Iris pigment epithelial cell (primary cell): Measurements from ENCODE around the gene CDK1.
"Not testable (repeated sequence)": the region's sequence is repeated elsewhere in the genome, so short reads cannot be mapped to it uniquely, and the experiment has no call there.

ENCODE experiments used
- DNase-seq: peaks from one replicate; pipeline ENCODE4 v3.0.0-alpha.2; 2011; ENCODE audit warnings: low read depth

The CDK1 gene

DNA sequence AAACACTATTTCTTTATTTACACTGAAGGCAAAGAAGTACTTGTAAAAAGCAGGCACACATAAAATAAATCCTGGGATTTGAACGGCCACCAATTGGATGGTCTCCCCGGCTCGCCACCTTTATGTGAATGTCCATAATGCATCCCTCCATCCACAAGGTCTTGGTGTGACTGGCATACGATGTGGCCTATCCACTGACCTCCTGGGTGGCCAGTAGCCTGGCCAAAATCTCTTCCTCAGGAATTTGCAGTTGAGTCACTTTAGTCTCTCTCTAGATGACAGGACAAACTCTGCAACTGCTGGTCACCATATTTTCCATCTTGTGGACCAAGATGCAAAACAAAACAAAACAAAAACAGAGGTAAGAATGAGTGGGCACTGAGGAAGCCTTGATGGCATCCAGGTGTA, 39.1 kb downstream of the CDK1 start:
- no peak for DNase-seq

DNA sequence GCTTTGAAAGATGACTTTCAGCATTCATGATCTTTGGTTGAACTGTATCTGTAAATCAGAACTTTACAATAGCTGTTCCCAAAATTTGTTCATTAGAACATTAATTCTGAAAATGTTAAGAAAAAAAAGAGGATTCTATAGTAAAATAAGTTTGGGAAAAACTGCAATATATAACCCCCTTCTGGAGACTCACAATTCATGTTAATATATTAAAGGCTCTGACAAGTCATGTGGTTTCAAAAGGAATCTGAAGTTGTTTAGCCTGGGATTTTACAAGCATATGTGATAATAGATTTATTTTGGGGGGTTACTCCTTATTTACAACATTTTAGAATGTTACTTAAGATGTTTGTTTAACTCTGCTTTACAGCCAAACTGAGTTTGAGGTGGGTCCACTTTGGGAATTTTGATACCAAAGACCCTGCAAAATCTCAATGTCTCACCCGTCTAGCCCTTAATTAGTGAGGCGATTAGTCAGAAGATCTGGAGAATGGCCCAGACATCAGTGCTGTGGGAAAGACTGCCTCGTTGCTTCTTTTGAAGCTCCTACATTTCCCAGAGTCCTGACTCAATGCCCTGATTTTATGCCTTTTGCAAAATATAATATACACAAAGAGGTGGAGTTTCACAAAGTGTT, 40.0 kb downstream of the CDK1 start:
- DNase-seq: peak; percentile 60

DNA sequence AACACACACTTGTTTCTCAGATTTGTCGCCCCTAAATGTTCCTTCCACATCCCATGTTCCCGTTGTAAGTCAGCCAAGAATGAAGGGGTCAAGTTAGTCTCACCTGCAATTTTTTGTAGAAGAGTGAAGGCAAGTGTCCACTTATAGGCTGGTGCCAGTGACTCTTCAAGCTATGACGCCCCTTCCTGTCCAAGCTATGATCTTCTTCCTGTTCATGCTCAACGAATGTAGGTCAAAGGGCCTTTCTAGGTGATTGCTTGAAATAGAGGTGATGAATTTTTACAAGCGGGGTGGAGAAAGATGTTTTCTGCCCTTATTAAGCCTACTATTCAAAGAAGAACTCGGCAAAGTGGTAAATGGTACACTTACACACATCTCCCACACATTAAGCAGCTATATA, 41.0 kb downstream of the CDK1 start:
- no peak for DNase-seq

DNA sequence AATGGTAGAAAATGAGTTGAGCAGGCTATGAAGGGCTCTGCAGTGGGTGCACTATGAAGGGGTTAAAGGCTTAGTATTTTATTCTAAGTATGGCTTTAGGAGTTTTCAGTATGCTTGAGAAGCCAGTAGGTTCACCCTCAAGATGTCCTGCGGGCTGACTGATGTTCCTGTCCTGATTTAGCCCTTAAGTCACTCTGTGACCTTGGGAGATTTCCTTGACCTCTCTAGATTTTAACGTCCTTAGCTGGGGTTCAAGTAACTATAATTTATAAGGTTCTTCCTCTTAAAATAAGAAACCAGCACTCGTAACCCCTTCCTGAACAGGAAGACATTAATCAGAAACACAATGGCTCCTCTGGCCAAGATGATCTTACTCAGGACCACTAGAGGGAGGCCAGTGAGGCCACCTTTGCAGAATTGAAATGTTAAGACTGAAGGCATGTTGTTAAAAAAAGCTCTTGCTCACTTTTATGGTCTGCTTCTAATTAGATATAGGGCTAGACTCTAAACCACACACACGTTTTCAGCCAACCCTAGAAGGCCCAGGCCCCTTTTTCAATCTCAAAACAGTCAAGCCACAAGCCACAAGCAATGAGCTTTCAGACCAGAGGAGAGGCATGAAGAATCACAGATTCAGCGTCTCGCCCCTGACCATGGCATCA, 41.9 kb downstream of the CDK1 start:
- DNase-seq: peak; percentile 43

DNA sequence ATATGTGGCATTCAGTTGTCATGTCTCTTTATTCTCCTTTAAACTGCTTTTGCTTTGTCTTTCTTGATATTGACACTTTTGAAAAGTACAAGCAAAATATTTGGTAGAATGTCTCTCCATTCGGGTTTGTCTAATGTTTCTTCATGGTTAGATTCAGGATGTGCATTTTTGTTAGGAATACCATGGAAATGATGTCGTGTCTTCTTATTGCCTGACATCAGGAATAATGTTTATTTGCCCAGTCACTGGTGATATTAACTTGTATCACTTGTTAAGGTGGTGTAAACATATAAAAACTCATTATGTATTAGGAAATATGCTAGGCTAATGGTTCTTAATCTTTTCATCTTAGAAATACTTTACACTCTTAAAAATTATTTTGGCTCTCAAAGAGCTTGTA, 43.4 kb downstream of the CDK1 start:
- DNase-seq: no peak

DNA sequence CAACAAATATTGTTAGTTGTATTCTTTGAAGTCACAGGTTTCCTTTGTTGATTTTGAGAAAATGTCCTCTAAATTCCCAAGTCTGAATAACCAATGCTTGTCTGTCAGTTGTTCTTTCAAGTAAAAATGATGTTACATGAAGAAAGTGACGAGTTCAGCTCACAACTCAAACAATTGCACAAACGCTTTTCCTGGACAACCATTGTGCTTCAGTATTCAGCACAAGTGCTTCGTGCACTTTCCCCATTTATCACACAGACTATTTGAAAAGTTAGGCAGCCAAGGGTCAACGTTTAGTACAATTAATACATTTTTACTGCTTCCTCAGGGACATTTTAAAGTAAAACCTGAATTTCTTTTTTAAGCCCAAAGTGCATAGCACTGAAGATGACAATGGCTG, 44.5 kb downstream of the CDK1 start:
- no peak for DNase-seq

DNA sequence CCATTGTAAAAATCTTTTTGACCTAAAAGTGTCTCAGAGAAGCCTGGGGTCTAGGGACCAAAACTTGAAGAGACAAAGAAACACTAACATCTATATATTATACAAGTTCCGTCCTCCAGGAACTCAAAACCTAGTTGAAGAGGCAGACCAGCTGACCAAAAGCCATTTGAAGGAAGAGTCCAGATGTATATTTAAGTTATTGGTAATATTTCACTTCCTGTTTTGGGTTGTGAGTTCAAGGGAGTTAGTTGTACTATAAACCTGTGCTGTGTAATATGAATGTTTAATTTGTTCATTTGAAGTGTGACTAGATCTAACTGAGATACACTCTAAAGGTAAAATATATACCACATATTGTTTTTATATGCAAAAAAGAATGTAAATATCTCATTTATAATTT, 45.0 kb downstream of the CDK1 start:
- no peak for DNase-seq

DNA sequence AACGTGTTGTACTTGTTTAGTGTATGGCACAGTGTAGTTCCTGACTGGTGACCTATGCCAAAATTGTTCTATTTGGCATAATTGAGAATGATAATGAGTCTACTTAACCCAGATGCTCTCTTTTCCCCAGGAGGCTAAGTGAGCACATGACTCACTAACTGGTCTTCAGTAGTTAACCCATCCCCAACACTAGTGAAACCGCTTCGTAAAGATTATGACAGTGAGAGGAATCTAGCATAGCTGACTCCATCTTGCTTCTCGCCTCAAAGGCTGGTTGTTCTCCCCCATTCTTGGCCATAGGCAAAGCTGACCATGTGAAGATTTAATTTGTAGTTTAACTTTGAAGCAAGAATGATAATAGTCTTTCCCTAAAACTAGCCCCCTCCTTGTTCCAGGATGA, 47.2 kb downstream of the CDK1 start:
- DNase-seq: no peak

DNA sequence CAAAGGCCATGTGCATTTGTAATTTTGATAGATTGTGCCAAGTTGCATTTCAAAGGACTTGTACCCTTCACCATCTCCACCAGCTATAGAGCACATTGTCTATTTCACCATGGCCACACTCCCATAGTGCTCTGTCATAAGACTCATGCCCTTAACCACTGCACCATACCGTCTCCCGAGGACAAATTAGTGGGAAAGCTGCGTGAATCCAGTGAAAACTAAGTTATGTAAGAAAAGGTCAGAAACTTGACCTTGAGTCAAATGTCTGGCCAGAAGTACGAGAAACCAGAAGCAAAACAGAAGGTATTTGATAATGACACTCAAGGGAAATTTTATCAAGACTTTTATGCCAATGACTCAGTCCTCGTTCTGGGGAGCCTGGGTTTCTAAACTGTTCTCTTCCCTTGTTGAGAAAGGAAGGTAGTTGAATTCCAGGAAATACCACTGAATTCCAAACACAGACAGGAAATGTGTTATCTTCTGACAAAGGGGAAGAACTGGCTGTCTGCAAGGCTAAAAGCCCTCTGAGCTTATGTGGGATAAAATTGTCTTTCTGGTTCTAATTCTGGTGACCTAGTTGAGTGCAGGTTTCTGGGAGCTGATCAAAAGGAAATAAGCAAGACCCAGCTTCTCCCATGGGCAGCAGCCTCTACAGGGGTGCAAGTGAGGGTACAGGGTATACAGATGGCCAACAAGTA, 49.7 kb downstream of the CDK1 start:
- DNase-seq: peak; percentile 86

DNA sequence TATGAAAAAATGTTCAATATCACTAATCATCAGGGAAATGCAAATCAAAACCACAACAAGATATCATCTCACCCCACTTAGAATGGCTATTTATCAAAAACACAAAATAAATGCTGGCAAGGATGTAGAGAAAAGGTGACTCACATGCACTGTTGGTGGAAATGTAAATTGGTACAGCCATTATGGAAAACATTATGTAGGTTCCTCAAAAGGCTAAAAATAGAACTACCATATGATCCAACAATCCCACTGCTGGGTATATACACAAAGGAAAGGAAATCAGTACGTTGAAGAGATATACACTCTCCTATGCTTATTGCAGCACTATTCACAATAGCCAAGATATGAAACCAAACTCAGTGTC, 50.2 kb downstream of the CDK1 start:
- DNase-seq: peak; percentile 54

DNA sequence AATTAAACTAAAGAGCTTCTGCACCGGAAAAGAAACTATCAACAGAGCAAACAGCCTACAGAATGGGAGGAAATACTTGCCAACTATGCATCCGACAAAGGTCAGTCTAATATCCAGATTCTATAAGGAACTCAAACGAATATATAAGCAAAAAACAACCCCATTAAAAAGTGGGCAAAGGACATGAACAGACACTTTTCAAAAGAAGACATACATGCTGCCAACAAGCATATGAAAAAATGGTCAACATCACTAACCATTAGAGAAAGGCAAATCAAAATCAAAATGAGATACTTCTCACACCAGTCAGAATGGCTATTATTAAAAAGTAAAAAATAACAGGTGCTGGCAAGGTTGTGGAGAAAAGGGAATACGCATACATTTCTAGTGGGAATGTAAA, 53.9 kb downstream of the CDK1 start:
- not testable (repeated sequence) for DNase-seq

DNA sequence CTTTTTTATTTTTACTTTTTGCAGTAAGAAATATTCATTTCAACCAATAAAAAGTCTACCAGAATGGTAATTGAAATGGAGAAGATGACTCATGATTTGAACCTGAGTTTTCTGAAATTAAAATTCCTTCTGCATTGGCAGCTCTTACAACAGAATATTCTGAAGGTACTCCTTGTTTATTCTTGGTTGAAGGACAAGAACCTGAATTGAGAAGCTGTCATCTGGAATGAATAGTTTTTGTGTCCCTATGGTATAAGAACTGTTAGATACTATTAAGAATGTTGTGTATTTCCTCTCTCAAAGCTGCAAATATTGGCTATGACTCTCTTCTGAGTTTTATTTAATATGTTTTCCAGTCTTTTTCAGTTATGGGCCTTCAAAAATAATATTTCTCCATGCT, 56.1 kb downstream of the CDK1 start:
- no peak for DNase-seq

DNA sequence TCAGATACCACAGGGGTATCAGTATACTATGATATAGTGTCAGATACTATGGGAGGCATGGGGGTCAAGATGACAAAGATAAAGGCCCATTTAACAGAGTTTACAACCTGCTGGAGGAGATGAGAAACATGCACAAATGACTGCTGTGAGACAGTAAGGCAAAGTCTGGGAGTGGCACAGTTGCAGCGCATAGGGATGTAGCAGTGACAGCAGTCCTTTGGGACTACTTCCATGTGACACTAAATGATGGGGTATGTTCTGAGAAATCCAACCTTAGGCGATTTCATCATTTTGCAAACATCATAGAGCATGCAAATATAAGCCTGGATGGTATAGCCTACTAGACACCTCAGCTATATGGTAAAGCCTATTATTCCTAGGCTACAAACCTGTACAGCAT, 56.8 kb downstream of the CDK1 start:
- DNase-seq: no peak

DNA sequence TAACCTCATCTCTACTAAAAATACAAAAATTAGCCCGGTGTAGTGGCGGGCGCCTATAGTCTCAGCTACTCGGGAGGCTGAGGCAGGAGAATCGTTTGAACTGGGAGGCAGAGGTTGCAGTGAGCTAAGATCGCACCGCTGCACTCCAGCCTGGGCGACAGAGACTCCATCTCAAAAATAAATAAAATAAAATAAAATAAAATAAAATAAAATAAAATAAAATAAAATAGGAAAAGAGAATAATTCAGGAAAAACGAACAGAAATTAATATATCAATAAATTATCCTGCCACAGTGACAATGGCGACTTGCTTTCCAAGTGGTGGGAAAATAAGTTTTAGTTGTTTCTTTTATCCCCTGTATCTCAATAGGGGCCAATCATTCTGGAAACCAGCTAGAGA, 62.9 kb downstream of the CDK1 start:
- not testable (repeated sequence) for DNase-seq

DNA sequence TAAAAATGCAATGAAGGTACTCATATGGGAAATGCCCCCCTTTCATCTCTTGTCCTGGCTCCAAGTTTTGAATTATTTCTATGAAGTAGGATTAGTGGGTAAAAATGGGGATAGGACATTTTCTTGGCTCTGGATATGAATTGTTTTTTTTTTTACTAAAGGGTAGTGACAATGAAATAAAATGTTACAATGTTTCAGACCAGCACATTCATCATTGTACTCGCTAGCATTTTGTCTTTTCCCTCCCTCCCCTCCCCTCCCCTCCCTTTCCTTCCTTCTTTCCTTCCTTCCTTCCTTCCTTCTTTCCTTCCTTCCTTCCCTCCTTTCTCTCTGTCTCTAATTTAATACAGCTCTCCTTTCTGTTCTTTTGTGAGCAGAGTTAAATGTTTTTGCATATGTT, 64.4 kb downstream of the CDK1 start:
- DNase-seq: no peak
